ENCODE results near the gene SDHC. TPM values are rescaled to one million over a fixed set of nuclear protein-coding genes. Genes with fewer than 3 reads are reported as not detected.

Gene SDHC
- total and polyA plus RNA-seq, 2 of the 8 experiments (the other 6 are each of a cell fraction or from before 2014, with no cell fraction given): 224 to 305 TPM

- Histone ChIP-seq H3K9ac (replicated peaks in 1 of 4; ENCODE audit: extremely low read depth in 1 of 4, low read depth in 3 of 4, low read length in 3 of 4) (peak overlapping the region in 3 of 4 experiments; percentile 46 to 72 (median 61); a peak in 5 of 7 replicates), H2BK12ac (ENCODE audit: low read depth, low read length) (no peak overlapping the region), H3K4ac (replicated peaks; ENCODE audit: insufficient read length, low read depth, low read length) (no peak overlapping the region), H3K79me2 (ENCODE audit: control insufficient read depth in 1 of 2, insufficient read depth in 2 of 2, low read length in 2 of 2) (no peaks in the 10 kb centered on the region), H3K18ac (ENCODE audit: extremely low read depth, low read length) (no peak overlapping the region; the same call in 1 of the 2 replicates), H3K4me2 (ENCODE audit: insufficient read depth in 1 of 2, low read depth in 2 of 2, low read length in 2 of 2) (peak overlapping the region; percentile 96 to 100), H4K20me1 (replicated peaks in 1 of 2; ENCODE audit: control insufficient read depth in 1 of 2, insufficient read depth in 2 of 2, low read length in 2 of 2) (no peaks in the 10 kb centered on the region), H3K27me3 (replicated peaks in 1 of 4; ENCODE audit: control insufficient read depth in 3 of 4, extremely low read depth in 1 of 4, insufficient read depth in 3 of 4, low read length in 3 of 4) (no peaks in the 10 kb centered on the region), H4K91ac (replicated peaks; ENCODE audit: insufficient read length, low read length) (no peak overlapping the region), H3K27ac (ENCODE audit: low read depth, low read length) (no peak overlapping the region), H2BK20ac (ENCODE audit: low read length) (no peak overlapping the region), H3K36me3 (ENCODE audit: control insufficient read depth in 2 of 4, insufficient read depth in 4 of 4, low read length in 3 of 4) (no peaks in the 10 kb centered on the region), H2AK5ac (ENCODE audit: low read depth, low read length) (no peak overlapping the region), H2BK5ac (ENCODE audit: low read depth, low read length) (no peak overlapping the region), H3K23ac (ENCODE audit: insufficient read length) (no peak overlapping the region), H3K4me1 (replicated peaks in 1 of 4; ENCODE audit: control insufficient read depth in 3 of 4, insufficient read depth in 4 of 4, low read length in 3 of 4) (peaks cover 0 to 1% (median 0%) of the 10 kb centered on the region in 4 experiments; a peak in 1 of 7 replicates), H3K9me3 (ENCODE audit: insufficient read depth in 2 of 2, low read depth in 1 of 2, low read length in 1 of 2) (no peaks in the 10 kb centered on the region), H2BK120ac (replicated peaks; ENCODE audit: low read depth, low read length) (no peak overlapping the region), H2AFZ (ENCODE audit: low read length) (peak overlapping the region; percentile 76), H4K5ac (ENCODE audit: insufficient read length, low read depth, low read length) (no peak overlapping the region), H2BK15ac (ENCODE audit: low read length) (no peak overlapping the region), H3K56ac (replicated peaks; ENCODE audit: insufficient read length, low read depth, low read length) (no peak overlapping the region), H3K79me1 (ENCODE audit: low read depth, low read length) (no peaks in the 10 kb centered on the region), H3K23me2 (ENCODE audit: low read depth, low read length) (peaks cover 7% of the 10 kb centered on the region), H3K4me3 (ENCODE audit: extremely low read depth in 1 of 4, insufficient read depth in 2 of 4, low read depth in 3 of 4, low read length in 4 of 4) (peak overlapping the region; percentile 87 to 100 (median 88)), H3K14ac (ENCODE audit: insufficient read length) (no peak overlapping the region), H4K8ac (ENCODE audit: extremely low read depth, insufficient read depth, low read length) (peak overlapping the region; percentile 91)
- no peak for DNase-seq (ENCODE audit: low read depth in 1 of 2, low spot score in 2 of 2)
- FAIRE-seq: no peak
- 15% methylated on average over 13 of the region's 13 CpGs; no CpG with 5 or more reads in 1 of the 2 experiments for WGBS, 2 experiments (ENCODE audit: extremely low coverage in 1 of 2, insufficient coverage in 1 of 2, insufficient read length in 1 of 2, insufficient replicate concordance in 2 of 2, low coverage in 1 of 2, low lambda C conversion rate in 2 of 2, missing lambda C conversion rate in 1 of 2)
- CTCF ChIA-PET (ENCODE audit: partially characterized antibody): interaction anchor here (0.9 to 2.1 kb wide), 4 partner anchors 8 to 174 kb away, joined by 3 to 4 read pairs (median 4); no protein-coding TSS in a partner anchor
- no peak for TF ChIP-seq RNF2 (IDR thresholded peaks at IDR 0.05; ENCODE audit: borderline replicate concordance, low read depth, low read length, missing control alignments, poor library complexity, severe bottlenecking)
- TF ChIP-seq SP1 (IDR thresholded peaks at IDR 0.05; ENCODE audit: low read depth, low read length): no peak
- TF ChIP-seq SIX5 (IDR thresholded peaks at IDR 0.05; ENCODE audit: low read depth, low read length): no peak
- no peak for TF ChIP-seq RAD21 (IDR thresholded peaks at IDR 0.05 in 1 of 2, conservative IDR thresholded peaks at IDR 0.05 in 1 of 2; ENCODE audit: low read depth in 2 of 2, low read length in 2 of 2)
- TF ChIP-seq, protein P1, sequence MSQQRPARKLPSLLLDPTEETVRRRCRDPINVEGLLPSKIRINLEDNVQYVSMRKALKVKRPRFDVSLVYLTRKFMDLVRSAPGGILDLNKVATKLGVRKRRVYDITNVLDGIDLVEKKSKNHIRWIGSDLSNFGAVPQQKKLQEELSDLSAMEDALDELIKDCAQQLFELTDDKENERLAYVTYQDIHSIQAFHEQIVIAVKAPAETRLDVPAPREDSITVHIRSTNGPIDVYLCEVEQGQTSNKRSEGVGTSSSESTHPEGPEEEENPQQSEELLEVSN (IDR thresholded peaks at IDR 0.05): no peak
- no peak for TF ChIP-seq ATF2 (IDR thresholded peaks at IDR 0.05; ENCODE audit: low read length)
- no peak for TF ChIP-seq GABPA (IDR thresholded peaks at IDR 0.05; ENCODE audit: borderline replicate concordance, insufficient read depth, low read length)
- no peak for TF ChIP-seq SAP30 (IDR thresholded peaks at IDR 0.05; ENCODE audit: insufficient read depth, insufficient replicate concordance, low read length)
- no peak for TF ChIP-seq RBBP5 (IDR thresholded peaks at IDR 0.05; ENCODE audit: borderline replicate concordance, low read depth, low read length)
- no peak for TF ChIP-seq ASH2L (IDR thresholded peaks at IDR 0.05; ENCODE audit: low read length)
- POLR2A ChIA-PET (ENCODE audit: partially characterized antibody): interaction anchor here (0.6 to 2.3 kb wide), 3 partner anchors 50 to 188 kb away, joined by 3 to 6 read pairs (median 4); partner anchors contain the start of gene NDUFS2
Measured at GRCh38 chr1:161390559-161390858, 76.3 kb downstream of the SDHC start.

All from H1 (cell line).